ENCODE results near the gene TBATA.

GRCh38 chr10:70732569-70732968 is 52.6 kb downstream of the TBATA start:
- TF ChIP-seq CTCF (IDR thresholded peaks at IDR 0.05) (no peak), ZFX (IDR thresholded peaks at IDR 0.05; ENCODE audit: borderline replicate concordance) (no peak)

All from 22Rv1 (cell line).